K562 (cell line): ENCODE measurements around the gene C6orf89. TPM values are rescaled to one million over a fixed set of nuclear protein-coding genes. Genes with fewer than 3 reads are reported as not detected.

Experiments used
- BMI1 ChIP-seq: fragments of 150-350 bp; IDR thresholded peaks from 2 replicates; pipeline ENCODE4 v1.6.1; 2014; ENCODE audit warnings: low read length
- MLLT1 ChIP-seq, 2 experiments: fragments of 450-650 bp; IDR thresholded peaks; 2 replicates each; pipeline ENCODE4 v1.6.1; 2016
- POLR2A ChIP-seq: fragments of 450-650 bp; conservative IDR thresholded peaks from 2 replicates; pipeline ENCODE4 v1.6.1; 2016
- PRDM10 ChIP-seq: fragments of 450-650 bp; IDR thresholded peaks from 2 replicates; pipeline ENCODE4 v1.6.1; 2018; ENCODE audit not compliant: partially characterized antibody
- ZNF124 ChIP-seq: sonication (generic); formaldehyde crosslinking; IDR thresholded peaks from 2 replicates; pipeline ENCODE4 v1.8.1; 2022; ENCODE audit warnings: missing genetic modification reagents
- ZNF280B ChIP-seq: fragments of 250-450 bp; sonication (Bioruptor Pico); IDR thresholded peaks from 2 replicates; pipeline ENCODE4 v1.5.1; 2021; ENCODE audit warnings: mild to moderate bottlenecking
- ZNF518B ChIP-seq: fragments of 250-450 bp; sonication (Bioruptor Pico); IDR thresholded peaks from 2 replicates; pipeline ENCODE4 v1.5.0; 2021; ENCODE audit warnings: mild to moderate bottlenecking, moderate library complexity
- polyA plus RNA-seq, 8 experiments: library from polyadenylated mRNA; depleted of rRNA in 4 of 8; stranded (reverse) in 5 of 8; unstranded in 3 of 8; fragments of >200 nt; fragmentation: Nextera tagmentation in 2 of 8; fragmentation: Illumina TruSeq in 1 of 8; extraction: Ambion mirVana in 2 of 8; extraction: Trizol in 1 of 8; gene quantifications; 2 replicates each; pipeline versions ENCODE4 v1.2.1 to v1.2.3, GENCODE V29; 2011 to 2014; ENCODE audit warnings: inconsistent platforms in 1 of 8, missing spikeins in 1 of 8
- total RNA-seq, 7 experiments: library from RNA; depleted of rRNA in 6 of 7; stranded (reverse); fragments of >200 nt in 6 of 7; fragmentation: Illumina TruSeq in 2 of 7; extraction: Trizol in 2 of 7; gene quantifications; 2 replicates each; pipeline versions ENCODE4 v1.2.1 to v1.2.3, GENCODE V29; 2011 to 2021; ENCODE audit warnings: low replicate concordance in 1 of 7

Gene C6orf89
- total and polyA plus RNA-seq, 9 of the 15 experiments (the other 6 are each of a cell fraction or from before 2014, with no cell fraction given), result 35.2 to 111 (median 58.5) TPM

GRCh38 chr6:36927691-36928546 lies 42.2 kb downstream of the C6orf89 start (continued):
- TF ChIP-seq MLLT1 (IDR thresholded peaks at IDR 0.05) (no peak), ZNF518B (no peak), PRDM10 (peak; percentile 62), BMI1 (no peak), ZNF280B (CRISPR knock-in tag) (no peak), POLR2A (peak; percentile 43), ZNF124 (CRISPR knock-in tag) (no peak)
